HCT116 (cell line): ENCODE results near the gene KIF3C.

Experiments used
- ATF3 ChIP-seq: IDR thresholded peaks from 2 replicates; pipeline ENCODE4 v1.6.1; 2012
- CEBPB ChIP-seq: IDR thresholded peaks from 2 replicates; pipeline ENCODE4 v1.6.1; 2012; ENCODE audit warnings: low read depth
- CTCF ChIP-seq, 3 experiments: fragments of 200-600 bp in 1 of 3; sonication (generic) in 1 of 3; IDR thresholded peaks in 2 of 3; conservative IDR thresholded peaks in 1 of 3; 2 replicates each; pipeline ENCODE4 v1.5.1; 2012 to 2017; ENCODE audit warnings: low read depth in 2 of 3, low read length in 2 of 3, antibody characterized with exemption in 1 of 3, borderline replicate concordance in 1 of 3, control low read depth in 1 of 3, mild to moderate bottlenecking in 1 of 3, mixed read lengths in 1 of 3, mixed run types in 1 of 3, moderate library complexity in 1 of 3; ENCODE audit not compliant: insufficient read depth in 1 of 3
- ELF1 ChIP-seq: IDR thresholded peaks from 2 replicates; pipeline ENCODE4 v1.6.1; 2012; ENCODE audit warnings: low read depth, borderline replicate concordance
- EZH2phosphoT487 ChIP-seq: fragments of 200-600 bp; IDR thresholded peaks from 2 replicates; pipeline ENCODE4 v1.6.1; 2018; ENCODE audit warnings: antibody characterized with exemption, borderline replicate concordance
- POLR2A ChIP-seq: IDR thresholded peaks from 2 replicates; pipeline ENCODE4 v1.7.0; 2011; ENCODE audit warnings: borderline replicate concordance; ENCODE audit not compliant: insufficient read depth, insufficient read length; ENCODE audit errors: extremely low read depth
- POLR2AphosphoS5 ChIP-seq: IDR thresholded peaks from 2 replicates; pipeline ENCODE4 v1.6.1; 2011; ENCODE audit warnings: mild to moderate bottlenecking, low read depth, low read length, moderate library complexity
- REST ChIP-seq: IDR thresholded peaks from 2 replicates; pipeline ENCODE4 v1.6.1; 2012; ENCODE audit warnings: low read depth
- SIN3A ChIP-seq: IDR thresholded peaks from 2 replicates; pipeline ENCODE4 v1.6.1; 2012; ENCODE audit warnings: low read depth
- YY1 ChIP-seq: IDR thresholded peaks from 2 replicates; pipeline ENCODE4 v1.6.1; 2011; ENCODE audit warnings: low read length, low read depth, moderate library complexity, mild to moderate bottlenecking; ENCODE audit not compliant: insufficient replicate concordance; ENCODE audit errors: extremely low read depth
- TF ChIP-seq, protein P1 (sequence below): IDR thresholded peaks from 2 replicates; pipeline ENCODE4 v1.6.1; 2012

DNA sequence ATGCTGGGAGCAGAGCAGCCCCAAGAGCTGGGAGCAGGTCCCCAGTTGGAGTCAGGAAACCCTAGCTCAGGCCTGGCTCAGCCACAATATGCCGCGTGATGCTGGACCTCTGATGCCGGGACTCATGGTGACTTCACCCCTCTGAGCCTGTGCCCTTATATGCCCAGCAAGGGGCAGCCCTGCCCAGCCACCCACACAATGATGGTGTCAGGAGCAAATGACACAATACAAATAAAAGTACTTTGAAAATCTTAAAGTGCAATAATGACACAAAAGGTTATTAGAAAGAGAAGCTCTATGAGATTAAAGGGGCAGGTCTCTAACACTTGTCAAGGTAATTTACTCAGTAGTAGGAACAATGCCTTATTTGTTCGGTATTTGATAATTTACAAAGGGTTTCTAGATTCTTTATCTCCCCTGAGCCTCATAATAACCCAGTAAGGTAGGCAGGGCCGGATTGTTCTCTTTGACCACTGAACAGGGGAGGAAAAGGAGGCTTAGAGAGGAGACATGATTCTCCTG lies 18.3 kb upstream of the KIF3C start:
- TF ChIP-seq POLR2AphosphoS5 (no peak), POLR2A (no peak), EZH2phosphoT487 (no peak), ATF3 (no peak), SIN3A (no peak), ELF1 (no peak), CTCF (IDR thresholded peaks at IDR 0.05 in 2 of 3, conservative IDR thresholded peaks at IDR 0.05 in 1 of 3; ENCODE audit: borderline replicate concordance in 1 of 3, insufficient read depth in 1 of 3, low read depth in 2 of 3, low read length in 2 of 3) (no peak), REST (no peak), YY1 (no peak), CEBPB (no peak)
- TF ChIP-seq, protein P1, sequence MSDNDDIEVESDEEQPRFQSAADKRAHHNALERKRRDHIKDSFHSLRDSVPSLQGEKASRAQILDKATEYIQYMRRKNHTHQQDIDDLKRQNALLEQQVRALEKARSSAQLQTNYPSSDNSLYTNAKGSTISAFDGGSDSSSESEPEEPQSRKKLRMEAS: no peak
